Activated T-cell treated with anti-CD3 and anti-CD28 coated beads for 4 hours (primary cell): ENCODE measurements around the gene POFUT1.
A peak's percentile ranks its signal among the peaks of the same experiment; 100 is the strongest.
"Not testable (repeated sequence)": the region's sequence is repeated elsewhere in the genome, so short reads cannot be mapped to it uniquely, and the experiment has no call there.

Experiments
- DNase-seq: peaks from one replicate; pipeline ENCODE4 v3.0.0-alpha.2; 2020

The POFUT1 gene

DNA sequence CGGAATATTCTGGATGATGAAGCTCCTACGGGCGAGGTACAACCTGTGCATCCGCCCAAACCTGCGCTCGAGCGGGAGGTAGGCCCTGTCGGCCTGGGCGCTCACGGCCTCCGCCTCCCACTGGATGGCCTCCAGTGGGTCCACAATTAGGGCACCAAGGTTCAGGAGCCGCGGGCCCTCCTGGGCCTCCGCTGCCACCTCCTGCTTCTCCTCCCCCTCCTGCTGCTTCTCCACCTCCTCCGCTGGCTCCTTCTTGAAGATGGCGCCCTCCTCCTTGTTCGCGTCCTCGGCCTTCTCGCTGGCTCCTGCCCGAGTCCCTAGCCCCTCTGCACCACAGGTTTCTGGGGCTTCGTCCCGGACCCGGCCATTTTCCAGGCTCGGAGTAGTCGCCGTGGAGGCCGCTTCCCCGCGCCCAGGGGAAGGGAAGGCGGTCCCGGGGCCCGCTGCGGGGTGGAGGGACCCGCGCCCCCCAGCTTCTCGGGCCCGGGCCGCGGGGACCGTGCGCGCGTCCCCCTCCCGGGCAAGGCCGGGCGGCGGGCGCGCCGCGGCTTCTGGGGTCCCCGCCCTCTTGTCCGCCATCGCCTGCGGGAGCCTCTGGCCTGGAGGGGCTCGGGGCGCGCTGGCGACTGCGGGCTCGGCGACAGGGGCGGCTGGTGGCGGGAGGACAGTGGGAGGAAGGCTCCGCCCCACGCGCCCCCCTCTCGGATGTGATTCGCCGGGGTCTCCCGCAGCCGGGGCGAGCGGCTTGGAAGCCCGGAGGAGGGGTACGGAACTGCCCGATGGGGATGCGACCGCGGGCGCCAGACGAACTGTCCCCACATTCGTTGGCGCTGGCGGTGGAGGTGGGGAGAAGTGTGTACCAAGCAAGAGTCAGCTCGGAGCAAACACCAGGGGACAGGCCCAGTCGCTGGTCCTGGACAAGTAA, 17.7 kb upstream of the POFUT1 start:
- peak; percentile 29 for DNase-seq

GRCh38 chr20:32190616-32191415, 16.9 kb upstream of the POFUT1 start:
- DNase-seq, result no peak

DNA sequence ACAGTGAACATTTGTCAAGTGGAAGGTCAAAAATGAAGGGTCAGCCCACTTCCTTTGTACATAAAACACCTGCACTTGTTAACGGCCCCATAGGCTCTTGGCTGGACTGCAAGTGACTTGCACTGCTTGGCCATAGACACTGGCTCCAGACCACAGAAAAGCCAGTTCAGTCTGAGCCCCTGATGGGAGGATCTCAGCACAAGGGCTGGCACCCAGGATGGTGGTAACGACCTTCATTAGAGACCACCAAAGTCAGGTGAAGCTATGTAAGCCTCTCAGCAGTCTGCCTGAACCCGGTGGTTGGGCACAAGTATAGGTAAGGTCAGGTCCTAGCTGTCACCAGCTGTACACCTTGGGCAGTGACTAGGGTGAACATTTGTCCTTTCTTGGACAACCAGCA, 16.3 kb upstream of the POFUT1 start:
- DNase-seq, result no peak

DNA sequence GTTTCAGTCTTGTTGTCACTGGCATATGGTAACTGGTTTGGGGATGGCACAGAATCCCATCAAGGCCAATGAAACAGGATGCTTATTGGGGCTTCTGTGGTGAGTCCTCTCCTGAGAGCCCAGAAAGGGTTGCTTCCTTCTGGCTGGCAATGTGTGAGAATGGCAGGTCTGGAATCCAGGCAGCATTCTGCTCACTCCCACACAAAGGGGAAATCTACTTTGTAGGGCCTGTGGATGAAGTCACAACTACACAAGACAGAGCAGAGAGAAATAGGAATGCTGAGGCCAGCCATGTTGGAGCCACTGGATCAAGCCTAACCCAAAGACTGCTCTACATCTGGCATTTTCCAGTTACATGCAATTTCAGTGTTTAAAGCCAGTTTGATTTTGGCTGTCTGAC, 15.8 kb upstream of the POFUT1 start:
- no peak for DNase-seq

DNA sequence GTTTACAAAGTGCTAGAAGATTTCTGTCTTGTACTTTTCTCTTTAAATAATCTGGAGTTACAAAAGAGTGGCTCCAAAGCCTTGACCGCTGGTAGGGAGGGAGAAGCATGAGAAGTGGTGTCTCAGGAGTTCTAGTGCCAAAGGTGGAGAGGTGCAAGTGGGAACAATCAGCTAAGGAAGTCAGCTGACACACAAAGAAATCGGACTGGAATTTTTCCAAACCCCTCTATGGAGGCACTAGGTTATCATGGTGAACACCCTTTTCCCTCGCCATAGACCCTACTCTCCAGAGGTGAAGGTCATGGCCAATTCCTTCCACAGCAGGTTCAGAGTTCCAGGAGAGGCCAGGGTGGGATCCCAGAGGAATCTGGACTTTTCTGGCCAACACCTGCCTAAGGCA, 15.0 kb upstream of the POFUT1 start:
- no peak for DNase-seq

- DNase-seq, result not testable (repeated sequence)
Measured at GRCh38 chr20:32193336-32193735, 14.3 kb upstream of the POFUT1 start.

- no peak for DNase-seq
Measured at GRCh38 chr20:32193996-32194395, 13.7 kb upstream of the POFUT1 start.

DNA sequence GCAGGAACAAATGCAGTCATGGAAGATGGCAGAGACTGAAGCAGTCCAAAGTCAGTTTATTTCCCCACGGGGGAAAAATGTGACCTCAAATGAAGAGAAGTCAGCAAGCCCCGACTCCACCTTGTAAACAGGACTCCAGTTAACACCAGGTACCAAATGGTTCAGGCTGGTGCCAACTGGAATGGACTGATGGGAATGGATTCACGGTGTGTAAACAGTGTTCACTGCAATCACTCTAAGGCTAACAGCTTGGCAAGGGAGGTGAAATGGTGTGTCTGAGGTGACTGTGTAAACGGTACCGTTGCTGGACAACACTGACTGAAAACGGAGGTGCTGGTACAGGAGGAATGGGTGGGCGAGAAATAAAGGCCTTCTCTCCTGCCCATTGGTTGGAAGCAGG, 12.1 kb upstream of the POFUT1 start:
- DNase-seq, result no peak

GRCh38 chr20:32196613-32197012, 11.1 kb upstream of the POFUT1 start:
- not testable (repeated sequence) for DNase-seq

GRCh38 chr20:32197136-32197535, 10.5 kb upstream of the POFUT1 start:
- not testable (repeated sequence) for DNase-seq

- no peak for DNase-seq
Measured at GRCh38 chr20:32199006-32199405, 8.7 kb upstream of the POFUT1 start.

DNA sequence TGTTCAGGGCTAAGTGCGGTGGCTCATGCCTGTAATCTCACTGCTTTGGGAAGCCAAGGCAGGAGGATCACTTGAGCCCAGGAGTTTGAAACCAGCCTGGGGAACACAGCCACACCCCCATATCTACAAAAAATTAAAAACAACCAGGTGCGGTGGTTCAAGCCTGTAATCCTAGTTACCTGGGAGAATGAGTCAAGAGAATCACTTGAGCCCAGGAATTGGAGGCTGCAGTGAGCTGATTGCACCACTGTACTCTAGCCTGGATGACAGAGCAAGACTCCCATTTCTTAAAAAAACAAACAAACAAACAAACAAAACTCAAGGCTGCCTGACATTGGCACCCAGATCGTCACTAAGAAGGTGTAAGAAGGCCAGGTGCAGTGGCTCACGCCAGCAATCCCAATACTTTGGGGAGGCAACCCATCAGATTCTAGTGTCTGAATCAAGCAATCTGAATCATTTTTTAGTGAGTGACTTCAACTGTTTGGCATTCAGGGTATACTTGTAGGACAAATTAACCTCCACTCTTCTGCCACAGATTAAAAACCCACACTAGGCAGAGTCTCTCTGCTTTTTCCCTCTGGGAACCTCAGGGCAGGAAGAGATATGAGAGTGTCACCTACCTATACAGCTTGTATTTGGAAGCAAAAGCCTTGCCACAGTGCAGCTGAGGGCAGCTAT, 6.2 kb upstream of the POFUT1 start:
- DNase-seq, result no peak

- no peak for DNase-seq
Measured at GRCh38 chr20:32201977-32202363, 5.7 kb upstream of the POFUT1 start.

DNA sequence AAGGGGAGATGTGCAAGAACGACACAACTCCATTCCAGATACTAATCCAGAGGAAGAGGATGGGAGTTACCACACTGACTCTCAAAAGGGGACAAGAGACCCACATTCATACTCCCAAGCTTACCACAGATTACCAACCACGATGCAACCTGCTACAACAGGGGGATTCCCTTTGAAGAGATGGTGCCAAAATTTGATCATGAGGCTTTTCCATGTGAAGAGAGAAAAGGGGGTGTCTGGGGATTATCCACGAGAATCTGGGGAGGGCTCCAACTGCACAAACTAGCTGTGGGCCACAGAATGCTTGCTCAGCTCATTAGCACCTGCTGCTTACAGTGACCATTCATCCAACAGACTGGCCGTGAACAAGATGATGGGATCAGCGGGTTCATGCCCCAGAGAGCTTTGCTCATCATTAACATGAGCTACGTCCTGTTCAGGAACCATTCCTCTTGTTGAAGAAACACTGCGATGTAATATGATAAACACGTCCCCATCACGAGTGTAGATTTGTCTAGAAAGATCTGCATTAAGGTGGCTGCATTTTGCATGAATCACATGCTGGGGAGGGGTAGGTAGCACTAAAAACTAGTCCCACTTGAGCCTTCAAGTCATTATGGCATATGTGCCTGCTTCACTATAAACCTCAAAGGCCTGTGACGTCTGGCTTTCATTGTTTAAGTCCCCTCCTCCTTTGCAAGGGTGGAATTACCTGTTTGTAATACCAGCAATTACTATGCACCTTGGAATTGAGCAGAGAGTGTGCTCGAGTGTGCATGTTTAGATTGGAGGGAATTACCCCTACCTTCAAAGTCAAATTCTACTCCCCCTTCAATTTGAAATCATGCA, 4.1 kb upstream of the POFUT1 start:
- DNase-seq, result no peak

DNA sequence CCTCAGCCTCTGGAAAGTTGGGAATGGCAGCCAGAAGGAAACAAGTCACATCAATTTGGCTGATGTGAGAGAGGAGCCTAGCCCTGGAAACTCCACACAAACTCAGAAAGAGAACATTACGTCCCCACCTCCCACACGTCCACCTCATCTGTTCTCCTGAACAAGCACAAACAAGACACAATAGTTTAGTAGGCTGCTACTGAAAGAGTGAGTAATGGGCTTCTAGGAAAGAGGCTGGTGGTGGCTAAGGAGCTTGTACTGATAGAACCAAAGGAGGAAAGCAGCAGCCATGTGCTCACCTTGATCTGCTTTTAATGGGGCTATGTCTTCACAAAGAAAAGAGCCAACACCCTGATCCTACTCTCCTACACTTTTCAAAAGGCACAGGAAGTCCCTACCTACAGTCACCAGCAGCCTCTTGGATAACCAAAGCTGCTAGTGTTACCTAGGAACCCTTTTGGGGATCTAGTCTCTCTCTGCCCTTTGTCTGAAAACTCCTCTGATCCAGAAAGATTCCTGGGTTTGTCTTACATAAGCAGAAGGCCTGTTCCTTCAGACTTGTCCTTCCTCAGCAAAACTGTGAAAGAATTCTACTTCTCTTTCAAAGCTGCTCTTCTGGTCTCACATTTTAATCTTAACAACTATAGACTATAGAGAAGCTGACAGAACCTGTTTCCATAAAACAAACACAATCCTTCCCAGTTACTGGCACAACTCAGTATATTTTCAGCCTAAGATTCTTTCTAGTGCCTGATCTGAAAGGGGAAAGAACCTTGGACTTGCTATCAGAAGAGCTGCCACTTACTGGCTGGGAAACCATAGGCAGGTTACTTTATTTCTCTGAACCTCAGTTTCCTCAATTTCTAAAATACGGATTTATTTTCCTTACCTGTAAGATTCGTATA, 3.2 kb upstream of the POFUT1 start:
- peak; percentile 48 for DNase-seq

DNA sequence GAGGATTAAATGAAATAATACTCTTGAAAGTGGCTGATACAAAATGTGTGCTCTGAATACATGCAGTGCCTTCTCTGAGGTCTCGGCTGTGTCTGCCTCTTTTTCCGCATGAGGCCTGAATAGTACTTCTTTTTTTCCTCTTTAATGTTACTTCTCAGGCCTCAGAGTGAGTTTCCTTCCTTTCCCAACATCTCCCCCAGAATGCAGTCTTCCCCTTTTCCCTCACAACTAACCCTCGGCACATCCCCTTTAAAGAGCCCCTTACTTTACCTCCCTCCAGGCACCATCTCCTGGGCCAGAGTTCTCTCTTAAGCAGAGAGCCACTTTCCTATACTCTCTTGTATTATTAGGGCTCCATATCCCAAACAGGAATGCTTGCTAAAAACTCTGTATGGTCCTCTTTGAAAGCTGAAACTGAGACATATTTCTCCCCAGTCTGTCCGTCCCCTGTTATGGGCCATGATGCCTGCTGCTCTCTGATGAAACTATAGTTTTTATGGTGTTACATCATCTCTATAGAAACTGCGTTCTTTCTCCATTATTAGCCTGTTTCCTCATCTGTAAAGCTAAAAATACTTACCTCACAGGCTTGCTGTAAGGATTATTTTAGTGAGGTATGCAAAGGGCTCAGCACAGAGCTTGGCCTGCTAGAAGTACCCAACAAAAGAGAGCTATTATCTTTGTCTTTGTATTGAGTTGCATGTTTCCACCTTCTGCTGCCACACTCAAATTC, 2.4 kb upstream of the POFUT1 start:
- no peak for DNase-seq

- no peak for DNase-seq
Measured at GRCh38 chr20:32205843-32206759, 1.6 kb upstream of the POFUT1 start.

DNA sequence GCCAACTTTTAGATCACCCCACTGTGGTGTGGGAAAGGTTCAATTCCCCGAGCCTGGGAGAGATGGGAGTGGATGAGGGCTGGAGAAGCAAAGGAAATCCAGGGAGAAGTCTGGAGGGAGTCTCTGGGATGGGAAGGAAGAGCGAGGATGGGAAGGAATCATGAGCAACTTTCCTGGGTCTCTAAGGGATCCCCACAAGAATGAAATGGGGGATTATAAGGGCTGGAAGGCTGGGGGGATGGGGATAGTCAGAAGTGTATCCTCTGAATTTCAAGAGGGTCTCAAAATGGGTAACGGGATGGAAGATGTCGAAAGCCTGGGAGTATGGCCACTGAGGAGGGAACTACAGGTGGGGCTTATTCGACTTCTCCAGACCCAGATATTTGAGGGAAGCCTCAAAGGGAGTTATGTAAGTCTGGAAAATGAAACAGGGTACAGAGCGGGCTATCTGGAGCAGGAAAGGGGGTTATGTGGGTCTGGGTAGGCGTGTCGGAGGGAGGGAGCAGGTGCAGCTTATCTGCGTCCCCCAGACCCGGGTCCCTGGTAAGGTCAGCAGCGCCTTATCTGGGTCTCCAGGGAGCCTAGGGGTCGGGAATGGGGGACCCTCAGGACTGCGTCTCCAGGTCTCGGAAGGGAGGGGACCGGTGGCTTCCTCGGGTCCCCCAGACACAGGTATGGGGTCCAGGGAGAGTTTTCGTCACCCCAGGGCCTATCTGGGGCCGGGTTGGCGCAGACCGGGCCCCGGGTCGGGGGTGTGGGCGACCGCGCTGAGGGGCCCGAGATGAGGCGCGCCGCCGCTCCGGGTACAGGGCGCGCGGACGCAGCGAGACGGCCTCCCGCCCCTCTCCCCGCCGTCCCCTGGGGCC, 687 bp upstream of the POFUT1 start:
- no peak for DNase-seq
